ENCODE measurements around the gene MT3.

DNA sequence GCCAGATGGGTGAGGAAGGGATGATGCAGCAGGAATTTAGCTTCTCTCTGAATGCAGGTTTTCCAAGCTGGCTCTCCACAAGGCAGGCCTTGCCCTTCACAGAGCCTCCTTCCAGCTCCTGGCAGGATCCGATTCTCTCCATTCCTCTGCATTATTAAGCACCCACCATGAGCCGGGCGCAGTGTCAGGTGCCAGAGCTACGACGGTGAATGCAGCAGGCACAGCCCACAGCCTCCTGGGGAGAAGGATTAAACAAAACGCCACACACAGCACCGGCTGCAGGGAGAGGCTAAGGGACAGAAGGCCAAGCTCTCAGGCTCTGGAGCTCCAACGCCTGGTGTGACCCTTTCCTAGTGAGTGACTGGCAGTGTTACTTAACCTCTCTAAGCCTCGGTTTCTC is 12.0 kb downstream of the MT3 start:
- no peak for TF ChIP-seq SIN3A (IDR thresholded peaks at IDR 0.05; ENCODE audit: borderline replicate concordance in 2 of 2, control insufficient read depth in 1 of 2, low read depth in 2 of 2, low read length in 2 of 2)
- no peak for TF ChIP-seq YY1 (IDR thresholded peaks at IDR 0.05; ENCODE audit: borderline replicate concordance in 1 of 3, control insufficient read depth in 1 of 3, extremely low read depth in 1 of 3, insufficient read depth in 3 of 3, insufficient read length in 1 of 3, insufficient replicate concordance in 2 of 3, low read depth in 1 of 3, low read length in 2 of 3)
- no peak for TF ChIP-seq SMAD3 (CRISPR knock-in tag; conservative IDR thresholded peaks at IDR 0.05)
- TF ChIP-seq JUNB (CRISPR knock-in tag; conservative IDR thresholded peaks at IDR 0.05) = no peak
- TF ChIP-seq CTCF (IDR thresholded peaks at IDR 0.05 in 2 of 3, conservative IDR thresholded peaks at IDR 0.05 in 1 of 3; ENCODE audit: insufficient read depth in 2 of 3, low read depth in 1 of 3, low read length in 3 of 3) = no peak
- TF ChIP-seq ZNF3 (CRISPR knock-in tag; IDR thresholded peaks at IDR 0.05) = no peak
